Heart left ventricle (tissue), 16 donors: ENCODE results near the gene AP2A1. TPM values are rescaled to one million over a fixed set of nuclear protein-coding genes. Genes with fewer than 3 reads are reported as not detected.
A peak's percentile ranks its signal among the peaks of the same experiment; 100 is the strongest.

Source experiments
- ATAC-seq, 4 donors: fragments of 200-7000 bp; cut with Tn5 transposase; one replicate each; pipeline ENCODE4 v1.9.1; 2020 to 2022; ENCODE audit warnings: moderate library complexity in 4 of 4, mild to moderate bottlenecking in 3 of 4, moderate number of reproducible peaks in 1 of 4
- DNase-seq, 5 donors: peaks; one replicate each; pipeline ENCODE4 v3.0.0-alpha.2; 2020
- H3K27ac ChIP-seq, 12 donors: fragments of 200-600 bp; sonication (generic) in 4 of 12; one replicate each; pipeline versions ENCODE4 v1.5.0 to v1.8.0; 2016 to 2022; ENCODE audit warnings: mild to moderate bottlenecking in 2 of 12
- H3K27me3 ChIP-seq, 9 donors: fragments of 200-600 bp; sonication (generic) in 2 of 9; one replicate each; pipeline versions ENCODE4 v1.5.1 to v1.8.0; 2016 to 2022; ENCODE audit warnings: mild to moderate bottlenecking in 3 of 9
- H3K36me3 ChIP-seq, 9 donors: fragments of 200-600 bp; sonication (generic) in 2 of 9; one replicate each; pipeline versions ENCODE4 v1.5.0 to v1.8.0; 2018 to 2022; ENCODE audit warnings: mild to moderate bottlenecking in 2 of 9
- H3K4me1 ChIP-seq, 12 donors: fragments of 200-600 bp; sonication (generic) in 4 of 12; one replicate each; pipeline versions ENCODE4 v1.5.0 to v1.8.0; 2016 to 2022; ENCODE audit warnings: mild to moderate bottlenecking in 3 of 12
- H3K4me3 ChIP-seq, 12 donors: fragments of 200-600 bp; sonication (generic) in 4 of 12; one replicate each; pipeline versions ENCODE4 v1.5.0 to v1.8.0; 2017 to 2022; ENCODE audit warnings: mild to moderate bottlenecking in 9 of 12, moderate library complexity in 4 of 12
- H3K9me3 ChIP-seq, 12 donors: fragments of 200-600 bp; sonication (generic) in 4 of 12; one replicate each; pipeline versions ENCODE4 v1.5.0 to v1.8.0; 2016 to 2022; ENCODE audit warnings: mild to moderate bottlenecking in 1 of 12
- CTCF ChIP-seq, 12 donors: fragments of 200-600 bp; sonication (generic) in 4 of 12; IDR thresholded peaks; one replicate each; pipeline versions ENCODE4 v1.5.0 to v1.8.0; 2018 to 2022; ENCODE audit warnings: antibody characterized with exemption in 12 of 12, mild to moderate bottlenecking in 5 of 12
- POLR2A ChIP-seq, 2 donors: fragments of 450-650 bp; IDR thresholded peaks; one replicate each; pipeline ENCODE4 v1.6.1; 2017; ENCODE audit warnings: antibody characterized with exemption in 2 of 2, mild to moderate bottlenecking in 2 of 2, moderate library complexity in 2 of 2
- WGBS, 4 donors: extraction: QIAGEN DNeasy Blood & Tissue Kit in 2 of 4; methylation state at CpG; one replicate each; pipeline versions ENCODE4 v1.1.5 to v1.1.7; 2013 to 2018; 5-methylcytosine and 5-hydroxymethylcytosine counted together
- intact Hi-C, 10 donors: fragments of 100-400 bp; cut with DNase I; formaldehyde crosslinking; loops; one replicate each; pipeline versions ENCODE4 v1.11.1 to v1.14.2; 2022
- polyA plus RNA-seq, 2 donors: library from polyadenylated mRNA; stranded (reverse); fragments of 200-250 nt; gene quantifications; one replicate each; pipeline ENCODE4 v1.2.3, GENCODE V29; 2013
- total RNA-seq, 9 donors: library from RNA; depleted of rRNA in 2 of 9; stranded (reverse); fragments of >200 nt in 2 of 9; fragmentation: NEBNext Ultra II Directional in 3 of 9; extraction: Animal tissue kit (Norgen Biotek cat#: 25700) in 3 of 9; gene quantifications; one replicate each; pipeline versions ENCODE4 v1.1.0 to v1.2.4, GENCODE V29; 2016 to 2023
- donor health status: ischemic (EF 13 %, LVEDD 7.1; RV severe dilation, severe dysfunction).
- donor health status: healthy with polysubstance abuse.
- donor health status: DM: no; HTN: yes; CAD: no.
- donor health status: DM: no; HTN: no; CAD: no.
- donor health status: ischemic (EF 25% LVEDD 6.9; RV normal size, moderate dysfunction).
- donor health status: ischemic (EF 25% LVEDD 5.7; RV mildly dilated, moderate dysfunction).
- donor health status: healthy.
- donor health status: DM: yes; HTN: yes; CAD: no.
- donor health status: ischemic (EF 35%, LVEDD 5.7; RV mildly dilated, moderate dysfunction).
- donor health status: nonischemic (EF 11% LVEDD 7.7; RV severe dilation, severe dysfunction).
- donor health status: DM: yes; HTN: yes; CAD: no.
- donor health status: PGD.
- donor health status: ischemic (EF 29% LVEDD 5.4; RV normal size, mild dysfunction).
- donor health status: nonischemic (EF 23%, LVEDD 6.1; RV moderate dilation, normal function).

AP2A1 gene
- total and polyA plus RNA-seq, 11 donors: 33.4 to 152 (median 70.5) TPM

- Histone ChIP-seq H3K27me3 (no peaks in the 10 kb centered on the region), H3K27ac (peak overlapping the region in 9 of 12 donors; percentile 94 to 100 (median 99)), H3K9me3 (peaks cover 0 to 9% (median 0%) of the 10 kb centered on the region in 12 donors), H3K36me3 (peaks cover 0 to 5% (median 1%) of the 10 kb centered on the region in 9 donors), H3K4me1 (peaks cover 3 to 42% (median 25%) of the 10 kb centered on the region in 12 donors), H3K4me3 (peak overlapping the region in 10 of 12 donors; percentile 67 to 99 (median 78))
- intact Hi-C loops: loop anchor here in 6 of 10 donors (1.0 to 5.0 kb wide), 6 partner anchors 17 to 172 kb away; partner anchors contain the start of genes MED25 (in 4 of the 6), FUZ (in 1 of the 6), PNKP (in 1 of the 6) and PRMT1 (in 1 of the 6)
- DNase-seq (no peak), ATAC-seq (no peak)
- no peak for TF ChIP-seq CTCF (IDR thresholded peaks at IDR 0.05)
- no peak for TF ChIP-seq POLR2A (IDR thresholded peaks at IDR 0.05)
- WGBS, 4 donors: 89 to 91% (median 90%) methylated on average over 15 of the region's 15 CpGs
Measured at GRCh38 chr19:49849433-49850220, 82.8 kb downstream of the AP2A1 start.

- whole genome bisulfite sequencing, 4 donors: 46 to 58% (median 57%) methylated on average over 12 of the region's 12 CpGs
- peak overlapping the region in 11 of 12 donors; percentile 94 to 100 (median 99) for H3K27ac ChIP-seq
- peak overlapping the region; percentile 60 to 99 (median 76) for H3K4me3 ChIP-seq
- H3K36me3 ChIP-seq: peaks cover 0 to 10% (median 5%) of the 10 kb centered on the region in 9 donors
- ATAC-seq (peak in 2 of 4 donors; percentile 4 to 22), DNase-seq (no peak)
- TF ChIP-seq CTCF (IDR thresholded peaks at IDR 0.05): no peak
- no peak for TF ChIP-seq POLR2A (IDR thresholded peaks at IDR 0.05)
- H3K27me3 ChIP-seq: no peaks in the 10 kb centered on the region
- H3K4me1 ChIP-seq: peaks cover 3 to 42% (median 25%) of the 10 kb centered on the region in 12 donors
- intact Hi-C loops: loop anchor here in 6 of 10 donors (1.0 to 5.0 kb wide), 6 partner anchors 17 to 173 kb away; partner anchors contain the start of genes MED25 (in 4 of the 6), FUZ (in 1 of the 6), PNKP (in 1 of the 6) and PRMT1 (in 1 of the 6)
- peaks cover 0 to 9% (median 0%) of the 10 kb centered on the region in 12 donors for H3K9me3 ChIP-seq
Measured at GRCh38 chr19:49850221-49850486, 83.4 kb downstream of the AP2A1 start.

GRCh38 chr19:49850487-49851342, 83.9 kb downstream of the AP2A1 start, which contains the start of gene PTOV1:
Gene PTOV1 (plus strand): TSS chr19:49851159.
- Histone ChIP-seq H3K4me3 (peak within 1 kb of the TSS; percentile 60 to 99 (median 76)), H3K27ac (peak within 1 kb of the TSS; percentile 93 to 100 (median 99)), H3K27me3 (no peaks in the 10 kb centered on the region), H3K36me3 (peaks cover 0 to 16% (median 11%) of the 10 kb centered on the region in 9 donors), H3K9me3 (peaks cover 0 to 9% (median 0%) of the 10 kb centered on the region in 12 donors), H3K4me1 (peaks cover 3 to 42% (median 25%) of the 10 kb centered on the region in 12 donors)
- ATAC-seq: peak; percentile 94 to 97 (median 94)
- intact Hi-C loops: loop anchor here in 6 of 10 donors (1.0 to 5.0 kb wide), 6 partner anchors 16 to 173 kb away; partner anchors contain the start of genes MED25 (in 4 of the 6), FUZ (in 1 of the 6), PNKP (in 1 of the 6) and PRMT1 (in 1 of the 6)
- TF ChIP-seq POLR2A (IDR thresholded peaks at IDR 0.05) (peak; percentile 29 to 86), CTCF (IDR thresholded peaks at IDR 0.05) (no peak)
- peak; percentile 92 to 96 (median 93) for DNase-seq
- 1% methylated on average over 36 to 98 of the region's 98 CpGs for WGBS, 4 donors
